ENCODE measurements around the gene NCOA7.
"Not testable (repeated sequence)": the region's sequence is repeated elsewhere in the genome, so short reads cannot be mapped to it uniquely, and the experiment has no call there.

Gene NCOA7

DNA sequence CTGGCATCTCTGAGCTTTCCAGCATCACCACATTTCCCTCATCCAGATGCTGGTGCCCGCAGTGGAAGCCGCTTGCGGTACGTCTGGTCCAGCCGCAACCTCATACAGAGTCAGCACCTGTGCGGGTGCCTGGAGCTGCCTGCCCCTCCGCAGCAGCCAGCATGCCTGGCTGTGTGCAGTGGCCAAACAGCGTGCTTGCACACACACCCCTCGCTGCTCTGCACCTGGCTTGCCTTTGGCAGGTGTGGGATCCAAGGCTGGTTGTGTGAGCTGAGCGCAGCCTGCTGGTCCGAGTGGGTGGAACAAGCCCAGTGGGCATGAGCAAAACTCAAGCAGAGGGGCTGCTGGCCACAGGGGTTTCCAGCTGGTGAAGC lies 162.7 kb downstream of the NCOA7 start:
- DNase-seq: no peak

DNA sequence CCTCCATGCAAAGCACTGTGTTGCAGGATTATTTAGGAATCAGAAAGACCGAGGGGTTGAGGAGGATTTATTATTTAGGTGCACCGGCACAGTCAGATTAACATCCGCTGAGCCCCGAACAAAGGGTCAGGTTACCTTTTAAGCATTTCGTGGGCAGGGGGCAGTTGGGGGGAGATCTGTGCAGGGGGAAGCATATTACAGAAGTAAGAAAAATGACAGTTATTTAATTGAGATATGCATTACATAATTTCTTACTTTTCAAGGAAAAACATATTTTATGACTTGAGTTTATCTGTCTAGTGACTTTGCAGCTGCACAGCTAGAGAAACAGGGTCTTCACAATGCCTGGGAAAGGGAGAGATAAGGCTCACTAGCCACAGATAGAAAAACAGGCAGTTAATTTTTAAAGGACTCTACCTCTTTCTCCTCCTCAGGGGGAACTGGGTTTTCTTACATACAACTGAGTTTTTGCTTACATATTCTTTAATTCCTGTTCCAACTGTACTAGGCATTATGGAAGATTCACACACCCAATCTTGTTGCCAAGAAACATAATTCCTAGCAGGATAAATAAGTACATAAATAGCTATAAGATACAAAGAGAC lies 164.1 kb downstream of the NCOA7 start:
- no peak for DNase-seq

DNA sequence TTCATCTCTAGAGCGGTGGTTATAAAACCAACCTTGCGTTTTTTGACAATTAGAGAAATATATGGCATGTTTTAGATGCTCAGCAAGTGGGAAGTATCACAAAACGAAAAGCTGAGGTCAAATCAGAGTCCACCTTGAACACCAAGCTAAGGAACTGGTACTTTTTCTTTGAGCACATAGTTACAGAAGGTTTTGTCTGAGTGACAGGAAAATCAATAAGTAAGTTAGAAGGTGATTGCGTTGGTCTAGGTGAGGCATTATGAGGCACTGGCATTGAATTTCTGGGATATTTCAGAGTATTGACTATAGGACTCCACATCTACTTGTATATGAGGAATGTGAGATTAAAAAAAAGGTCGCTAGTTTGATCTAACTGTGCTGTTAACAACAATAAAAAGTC lies 165.2 kb downstream of the NCOA7 start:
- DNase-seq: no peak

DNA sequence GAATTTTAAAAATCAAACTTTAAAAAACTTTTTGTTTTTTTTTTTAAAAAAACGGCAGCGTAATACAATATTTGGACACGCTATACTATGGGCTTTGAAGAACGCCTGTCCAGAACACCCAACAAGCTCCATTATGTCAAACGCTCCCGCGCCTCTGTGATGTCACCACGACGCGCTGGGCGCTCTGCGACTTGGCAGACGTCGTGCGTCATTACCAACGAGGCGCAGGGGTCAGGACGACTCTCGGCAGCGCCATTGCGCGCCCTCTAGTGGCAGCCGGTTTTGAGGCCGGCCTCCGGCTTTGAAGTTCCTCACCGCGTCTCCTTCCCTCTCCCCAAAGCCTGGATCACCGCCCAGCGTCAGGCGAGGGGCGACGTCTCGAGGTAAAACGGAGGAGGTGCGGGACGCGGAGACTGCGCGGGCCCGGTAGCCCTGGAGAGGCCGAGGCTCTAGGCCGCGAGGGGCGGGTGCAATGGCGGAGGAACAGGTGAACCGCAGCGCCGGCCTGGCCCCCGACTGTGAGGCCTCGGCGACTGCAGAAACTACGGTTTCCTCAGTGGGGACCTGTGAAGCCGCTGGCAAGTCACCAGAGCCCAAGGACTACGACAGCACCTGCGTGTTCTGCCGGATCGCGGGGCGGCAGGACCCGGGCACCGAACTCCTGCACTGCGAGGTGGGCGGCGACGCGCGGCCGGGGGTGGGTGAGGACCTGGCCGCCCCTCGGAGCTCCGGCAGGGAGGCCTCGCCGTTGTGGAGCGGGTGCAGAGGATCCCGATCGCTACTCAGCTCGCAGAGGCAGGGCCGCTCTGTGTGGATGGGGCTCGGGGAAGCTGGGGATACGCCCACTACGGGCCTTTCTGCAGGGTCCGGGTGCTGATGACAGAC lies 166.0 kb downstream of the NCOA7 start, which contains the start of gene HINT3:
TSS of gene HINT3 (plus strand) at position 265 of the 885 bp plus-strand sequence. CDS start at position 473, 208 bp downstream.
- DNase-seq: peak; percentile 97

DNA sequence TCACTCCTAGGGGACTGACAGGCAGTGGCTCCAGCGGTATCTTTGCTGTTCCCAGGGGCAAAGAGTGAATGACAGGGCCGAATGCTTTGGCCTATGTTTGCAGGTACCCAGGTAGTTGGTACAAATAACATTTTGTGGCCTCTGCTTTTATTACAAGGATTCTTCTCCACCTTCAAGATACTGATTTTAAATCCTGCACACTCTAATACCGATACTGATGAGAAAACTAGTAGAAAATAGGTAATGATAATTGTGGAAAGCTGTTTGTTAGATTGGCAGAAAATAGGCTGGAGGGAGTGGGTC lies 166.6 kb downstream of the NCOA7 start:
- no peak for DNase-seq

DNA sequence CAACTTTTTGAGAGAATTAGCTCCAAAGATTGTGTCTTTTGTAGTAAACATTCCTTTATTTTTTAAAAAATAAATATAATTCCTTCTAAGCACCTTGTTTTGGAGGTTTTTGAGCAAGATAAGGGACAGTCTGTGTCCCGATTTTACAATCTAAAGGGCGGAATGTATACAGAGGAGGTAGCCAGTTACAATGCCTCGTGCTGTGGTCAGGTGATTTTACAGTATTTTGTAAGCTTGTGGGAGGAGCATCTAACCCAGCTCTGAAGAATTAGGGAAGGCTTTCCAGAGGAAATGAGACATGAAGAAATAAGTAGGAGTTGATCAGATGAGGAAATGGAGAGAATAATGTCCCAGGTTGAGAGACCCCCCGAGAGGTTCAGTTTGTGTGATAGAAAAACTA lies 167.1 kb downstream of the NCOA7 start:
- peak; percentile 31 for DNase-seq

DNA sequence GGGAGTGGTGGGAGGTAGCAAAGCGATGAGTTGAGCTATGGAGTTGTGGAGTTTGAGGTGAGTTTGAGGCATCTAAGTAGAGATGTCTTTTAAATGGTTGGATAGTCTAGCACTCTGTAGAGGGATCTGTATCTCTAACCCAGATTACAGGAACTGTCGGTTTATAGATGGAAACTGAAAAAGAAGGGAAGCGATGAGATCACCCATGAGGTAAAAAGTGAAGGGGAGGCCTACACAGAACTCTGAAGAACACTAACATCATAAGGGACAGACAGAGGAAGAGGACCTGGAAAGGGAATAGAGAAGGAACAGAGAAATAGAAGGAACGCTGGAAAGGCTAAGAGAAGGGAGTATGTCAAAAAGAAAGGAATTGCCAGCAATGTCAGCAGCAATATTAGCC lies 168.3 kb downstream of the NCOA7 start:
- no peak for DNase-seq

DNA sequence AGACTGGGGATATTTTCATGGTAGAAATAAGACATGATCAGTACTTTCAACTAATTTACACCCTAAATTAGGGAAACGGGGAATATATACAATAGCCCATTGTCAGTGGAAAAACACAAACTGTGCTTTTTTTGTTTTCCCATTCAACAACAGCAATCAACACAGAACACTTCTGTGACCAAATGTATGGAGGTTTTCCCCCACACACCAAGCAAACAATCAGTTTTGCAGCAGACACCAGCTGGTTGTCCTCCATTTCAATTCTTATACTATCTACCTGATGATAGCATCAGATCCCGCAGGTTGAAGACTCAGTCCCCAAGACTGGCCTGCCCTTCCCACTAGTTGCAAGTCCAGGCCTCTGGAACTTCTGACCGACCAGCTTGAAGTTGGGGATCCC lies 170.4 kb downstream of the NCOA7 start:
- no peak for DNase-seq

DNA sequence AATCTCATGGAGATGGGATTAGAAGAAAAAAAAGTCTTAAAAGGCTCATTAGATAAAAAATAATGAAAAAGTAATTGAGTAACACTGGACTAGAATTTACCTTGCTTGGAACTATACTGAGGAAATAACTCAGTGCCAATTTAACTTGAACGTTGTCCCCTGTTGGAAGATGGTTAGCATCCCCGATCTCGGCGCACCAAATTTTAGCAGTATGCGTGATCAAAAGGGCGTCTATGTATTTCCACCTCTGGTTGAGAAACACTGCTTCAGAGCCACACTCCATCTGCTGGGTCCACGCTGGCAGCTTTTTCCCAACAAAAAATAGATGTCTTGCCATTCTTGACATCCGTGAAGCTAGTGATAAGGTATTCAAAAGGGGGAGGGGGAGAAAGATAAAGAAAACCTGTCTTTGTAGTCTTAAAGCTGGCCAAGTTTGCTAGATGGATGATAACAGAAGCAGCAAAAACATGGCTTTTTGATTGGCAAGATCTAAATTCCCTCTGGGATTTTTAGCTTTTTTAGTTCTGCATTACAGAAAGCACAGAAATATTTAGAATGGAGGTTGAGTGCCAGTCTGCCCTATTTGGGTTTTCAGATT lies 172.2 kb downstream of the NCOA7 start:
- no peak for DNase-seq

DNA sequence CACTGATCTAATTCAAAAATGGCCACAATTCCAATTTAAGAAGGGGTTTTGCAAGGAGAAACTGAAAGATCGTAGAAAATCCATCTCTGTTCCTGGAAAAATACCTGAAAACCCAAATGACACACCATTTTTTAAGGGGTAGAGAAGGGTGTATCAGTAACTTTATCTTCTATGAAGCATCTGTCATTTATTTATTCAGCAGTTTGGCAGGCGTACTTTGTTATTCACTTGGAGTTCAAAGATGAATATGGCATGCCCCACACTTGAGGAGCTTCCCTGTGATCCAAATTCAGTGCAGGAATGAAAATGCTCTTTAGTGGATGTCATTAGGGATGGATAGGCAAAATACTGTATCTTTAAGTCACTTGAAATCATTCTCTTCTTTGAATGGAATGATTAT lies 173.1 kb downstream of the NCOA7 start:
- DNase-seq: no peak

DNA sequence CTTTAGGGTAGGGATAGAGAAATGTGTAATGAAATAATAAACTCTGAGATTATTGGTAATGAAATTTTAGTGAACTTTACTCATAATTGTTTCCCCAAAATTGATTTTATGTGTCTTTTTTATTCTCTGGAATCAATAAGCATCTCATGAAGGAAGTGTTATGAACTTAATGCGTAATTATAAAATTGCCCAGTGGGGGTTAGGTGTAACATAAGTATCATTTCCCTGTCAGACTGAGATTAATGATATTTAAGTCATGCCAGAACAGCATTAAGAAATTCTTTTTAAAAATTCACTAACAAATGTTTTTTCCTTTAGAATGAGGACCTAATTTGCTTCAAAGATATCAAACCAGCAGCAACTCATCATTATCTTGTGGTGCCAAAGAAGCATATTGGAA lies 175.8 kb downstream of the NCOA7 start:
- no peak for DNase-seq

DNA sequence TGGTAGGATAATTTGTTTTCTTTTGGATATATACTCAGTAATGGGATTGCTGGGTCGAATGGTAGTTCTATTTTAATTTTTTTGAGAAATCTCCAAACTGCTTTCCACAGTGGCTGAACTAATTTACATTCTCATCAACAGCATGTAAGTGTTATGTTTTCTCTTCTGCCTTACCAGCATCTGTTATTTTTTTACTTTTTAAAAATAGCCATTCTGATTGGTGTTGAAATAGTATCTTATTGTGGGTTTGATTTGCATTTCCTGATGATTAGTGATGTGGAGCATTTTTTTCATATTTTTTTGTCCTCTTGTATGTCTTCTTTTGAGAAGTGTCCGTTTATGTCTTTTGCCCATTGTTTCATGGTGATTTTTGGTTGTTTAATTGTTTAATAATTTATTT lies 177.7 kb downstream of the NCOA7 start:
- no peak for DNase-seq

DNA sequence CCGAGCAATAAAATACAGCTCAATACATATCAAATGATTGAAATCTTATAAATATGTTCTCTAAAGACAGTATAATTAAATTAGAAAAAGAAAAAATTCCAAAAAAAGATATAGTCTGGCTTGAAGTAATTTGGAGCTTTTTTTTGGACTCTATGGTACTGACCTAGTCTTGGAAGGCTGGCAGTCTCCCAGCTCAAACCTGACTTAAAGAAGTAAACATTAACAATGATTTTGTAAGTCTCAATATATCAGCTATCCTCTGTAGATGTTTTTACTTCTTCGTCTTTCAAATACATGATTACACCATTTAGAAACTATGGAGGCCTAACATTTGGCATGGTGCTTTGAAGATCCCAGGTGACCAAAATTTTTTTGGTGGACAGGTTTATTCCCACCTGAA lies 180.0 kb downstream of the NCOA7 start:
- DNase-seq: no peak

DNA sequence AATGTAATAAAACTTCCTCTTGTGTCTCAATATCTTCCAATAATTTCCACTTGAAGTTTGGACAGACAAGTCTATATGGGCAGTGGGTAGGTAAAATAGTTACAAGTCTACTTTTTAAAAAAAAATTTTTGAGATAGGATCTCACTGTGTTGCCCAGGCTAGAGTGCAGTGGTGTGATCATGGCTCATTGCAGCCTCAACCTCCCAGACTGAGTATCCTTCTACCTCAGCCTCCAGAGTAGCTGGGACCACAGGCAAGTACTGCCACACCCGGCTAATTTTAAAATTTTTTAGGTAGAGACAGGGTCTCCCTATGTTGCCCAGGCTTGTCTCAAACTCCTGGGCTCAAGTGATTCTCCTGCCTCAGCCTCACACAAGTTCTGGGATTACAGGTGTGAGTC lies 181.7 kb downstream of the NCOA7 start:
- DNase-seq: not testable (repeated sequence)

DNA sequence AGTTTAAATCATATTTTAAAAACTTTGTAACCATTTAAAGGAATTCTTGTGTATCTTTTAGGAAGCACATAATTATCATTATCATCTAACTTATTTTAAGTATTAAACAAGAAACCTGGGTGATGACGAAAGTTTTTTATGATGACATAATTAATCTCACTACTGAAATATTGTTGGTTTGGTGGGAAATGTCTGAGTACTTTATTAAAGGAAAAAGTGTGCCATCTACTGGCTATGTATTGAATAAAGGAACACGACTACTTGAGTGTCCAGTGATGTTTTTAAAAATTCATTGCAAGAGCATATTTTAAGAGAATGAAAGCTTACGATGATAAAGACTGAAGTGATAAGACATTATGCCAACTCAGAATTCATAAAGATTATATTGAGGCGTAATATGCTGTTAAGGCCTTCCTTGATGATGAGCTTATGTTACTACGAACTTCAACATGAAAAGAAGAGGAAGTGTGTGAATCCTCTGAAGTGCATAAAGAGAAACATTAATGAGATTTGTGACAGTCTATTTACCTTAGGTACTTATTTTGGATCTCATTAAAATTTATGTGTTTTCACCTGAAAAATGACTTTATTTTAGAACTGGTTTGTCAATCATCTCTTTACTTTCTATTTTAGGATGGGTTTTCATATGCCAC lies 183.6 kb downstream of the NCOA7 start:
- peak; percentile 65 for DNase-seq

DNA sequence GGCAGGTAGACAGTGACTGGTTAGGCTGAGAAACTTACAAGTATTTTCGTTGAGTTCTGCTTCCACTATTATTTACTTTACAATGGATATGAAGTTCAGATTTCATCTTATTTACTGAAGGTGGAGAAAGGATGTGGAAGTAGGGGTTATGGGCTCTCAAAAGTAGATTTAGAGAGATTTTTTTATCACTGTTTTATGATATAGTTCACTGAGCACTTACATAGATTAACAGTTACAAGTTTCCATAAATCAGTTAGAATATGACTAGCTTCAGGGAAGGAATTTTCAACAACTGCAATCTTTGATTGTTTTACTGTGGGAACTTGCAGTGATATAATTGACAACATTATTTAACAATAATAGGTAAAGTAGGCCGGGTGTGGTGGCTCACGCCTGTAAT lies 188.3 kb downstream of the NCOA7 start:
- no peak for DNase-seq
